Measurements from ENCODE around the gene SHC2. TPM values are rescaled to one million over a fixed set of nuclear protein-coding genes. Genes with fewer than 3 reads are reported as not detected.

The SHC2 gene
- total and polyA plus RNA-seq, 2 of the 13 experiments (the other 11 are each of a cell fraction or from before 2014, with no cell fraction given) = 9.0 to 18.3 TPM

DNA sequence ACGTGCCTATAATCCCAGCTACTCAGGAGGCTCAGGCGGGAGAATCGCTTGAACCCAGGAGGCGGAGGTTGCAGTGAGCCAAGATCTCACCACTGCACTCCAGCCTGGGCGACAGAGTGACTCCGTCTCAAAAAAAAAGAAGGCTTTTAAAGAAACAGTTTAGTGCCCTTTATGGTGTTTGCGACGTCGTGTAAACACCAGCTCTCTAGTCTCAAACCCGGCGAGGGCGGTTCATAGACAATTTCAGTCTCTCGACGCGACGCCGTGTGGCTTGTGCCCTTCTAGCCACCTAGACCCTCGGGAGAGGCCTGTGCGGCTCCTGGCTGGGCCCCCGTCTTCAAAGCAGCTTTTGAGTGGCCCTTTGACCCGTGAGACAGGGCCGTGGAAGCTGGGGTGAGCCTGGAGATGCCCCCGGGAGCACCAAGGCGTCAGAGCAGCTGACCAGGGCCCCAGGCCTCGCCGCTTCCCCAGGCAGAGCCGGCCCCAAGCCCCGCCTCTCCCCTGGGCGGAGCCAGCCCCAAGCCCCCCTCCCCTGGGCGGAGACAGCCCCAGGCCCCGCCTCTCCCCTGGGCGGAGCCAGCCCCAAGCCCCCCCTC is 30.4 kb upstream of the SHC2 start (continued):
- TF ChIP-seq REXO4 (CRISPR knock-in tag; IDR thresholded peaks at IDR 0.05; ENCODE audit: borderline replicate concordance) (no peak), CEBPG (CRISPR knock-in tag; IDR thresholded peaks at IDR 0.05) (no peak), GFI1 (CRISPR knock-in tag; IDR thresholded peaks at IDR 0.05; ENCODE audit: borderline replicate concordance) (0 out of 2 replicates have a peak, but pooled peaks have one; percentile 22), HIVEP1 (CRISPR knock-in tag; IDR thresholded peaks at IDR 0.05) (no peak), LCORL (IDR thresholded peaks at IDR 0.05) (no peak), LCORL (CRISPR knock-in tag; IDR thresholded peaks at IDR 0.05) (no peak), KAT2B (IDR thresholded peaks at IDR 0.05; ENCODE audit: borderline replicate concordance, low read depth, low read length) (no peak), ERF (CRISPR knock-in tag; IDR thresholded peaks at IDR 0.05) (peak; percentile 57; the same call in 1 of the 2 replicates), SIX4 (CRISPR knock-in tag; IDR thresholded peaks at IDR 0.05) (no peak), ZFP36L2 (CRISPR knock-in tag; IDR thresholded peaks at IDR 0.05) (no peak), XRCC5 (optimal IDR thresholded peaks at IDR 0.05; ENCODE audit: low read length) (no peak), ZNF761 (CRISPR knock-in tag; conservative IDR thresholded peaks at IDR 0.05) (no peak), ZNF768 (CRISPR knock-in tag; IDR thresholded peaks at IDR 0.05) (0 out of 2 replicates have a peak, but pooled peaks have one; percentile 26), SATB2 (CRISPR knock-in tag; IDR thresholded peaks at IDR 0.05) (no peak), ZMYM2 (CRISPR knock-in tag; IDR thresholded peaks at IDR 0.05) (no peak), PHF8 (CRISPR knock-in tag; IDR thresholded peaks at IDR 0.05) (peak; percentile 64), CTCF (CRISPR knock-in tag; IDR thresholded peaks at IDR 0.05) (no peak)
- TF ChIP-seq, protein P1, sequence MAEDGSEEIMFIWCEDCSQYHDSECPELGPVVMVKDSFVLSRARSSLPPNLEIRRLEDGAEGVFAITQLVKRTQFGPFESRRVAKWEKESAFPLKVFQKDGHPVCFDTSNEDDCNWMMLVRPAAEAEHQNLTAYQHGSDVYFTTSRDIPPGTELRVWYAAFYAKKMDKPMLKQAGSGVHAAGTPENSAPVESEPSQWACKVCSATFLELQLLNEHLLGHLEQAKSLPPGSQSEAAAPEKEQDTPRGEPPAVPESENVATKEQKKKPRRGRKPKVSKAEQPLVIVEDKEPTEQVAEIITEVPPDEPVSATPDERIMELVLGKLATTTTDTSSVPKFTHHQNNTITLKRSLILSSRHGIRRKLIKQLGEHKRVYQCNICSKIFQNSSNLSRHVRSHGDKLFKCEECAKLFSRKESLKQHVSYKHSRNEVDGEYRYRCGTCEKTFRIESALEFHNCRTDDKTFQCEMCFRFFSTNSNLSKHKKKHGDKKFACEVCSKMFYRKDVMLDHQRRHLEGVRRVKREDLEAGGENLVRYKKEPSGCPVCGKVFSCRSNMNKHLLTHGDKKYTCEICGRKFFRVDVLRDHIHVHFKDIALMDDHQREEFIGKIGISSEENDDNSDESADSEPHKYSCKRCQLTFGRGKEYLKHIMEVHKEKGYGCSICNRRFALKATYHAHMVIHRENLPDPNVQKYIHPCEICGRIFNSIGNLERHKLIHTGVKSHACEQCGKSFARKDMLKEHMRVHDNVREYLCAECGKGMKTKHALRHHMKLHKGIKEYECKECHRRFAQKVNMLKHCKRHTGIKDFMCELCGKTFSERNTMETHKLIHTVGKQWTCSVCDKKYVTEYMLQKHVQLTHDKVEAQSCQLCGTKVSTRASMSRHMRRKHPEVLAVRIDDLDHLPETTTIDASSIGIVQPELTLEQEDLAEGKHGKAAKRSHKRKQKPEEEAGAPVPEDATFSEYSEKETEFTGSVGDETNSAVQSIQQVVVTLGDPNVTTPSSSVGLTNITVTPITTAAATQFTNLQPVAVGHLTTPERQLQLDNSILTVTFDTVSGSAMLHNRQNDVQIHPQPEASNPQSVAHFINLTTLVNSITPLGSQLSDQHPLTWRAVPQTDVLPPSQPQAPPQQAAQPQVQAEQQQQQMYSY (CRISPR knock-in tag; IDR thresholded peaks at IDR 0.05) = no peak
- TF ChIP-seq, protein P2, sequence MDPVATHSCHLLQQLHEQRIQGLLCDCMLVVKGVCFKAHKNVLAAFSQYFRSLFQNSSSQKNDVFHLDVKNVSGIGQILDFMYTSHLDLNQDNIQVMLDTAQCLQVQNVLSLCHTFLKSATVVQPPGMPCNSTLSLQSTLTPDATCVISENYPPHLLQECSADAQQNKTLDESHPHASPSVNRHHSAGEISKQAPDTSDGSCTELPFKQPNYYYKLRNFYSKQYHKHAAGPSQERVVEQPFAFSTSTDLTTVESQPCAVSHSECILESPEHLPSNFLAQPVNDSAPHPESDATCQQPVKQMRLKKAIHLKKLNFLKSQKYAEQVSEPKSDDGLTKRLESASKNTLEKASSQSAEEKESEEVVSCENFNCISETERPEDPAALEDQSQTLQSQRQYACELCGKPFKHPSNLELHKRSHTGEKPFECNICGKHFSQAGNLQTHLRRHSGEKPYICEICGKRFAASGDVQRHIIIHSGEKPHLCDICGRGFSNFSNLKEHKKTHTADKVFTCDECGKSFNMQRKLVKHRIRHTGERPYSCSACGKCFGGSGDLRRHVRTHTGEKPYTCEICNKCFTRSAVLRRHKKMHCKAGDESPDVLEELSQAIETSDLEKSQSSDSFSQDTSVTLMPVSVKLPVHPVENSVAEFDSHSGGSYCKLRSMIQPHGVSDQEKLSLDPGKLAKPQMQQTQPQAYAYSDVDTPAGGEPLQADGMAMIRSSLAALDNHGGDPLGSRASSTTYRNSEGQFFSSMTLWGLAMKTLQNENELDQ (CRISPR knock-in tag; IDR thresholded peaks at IDR 0.05; ENCODE audit: borderline replicate concordance) = no peak
- TF ChIP-seq, protein P3, sequence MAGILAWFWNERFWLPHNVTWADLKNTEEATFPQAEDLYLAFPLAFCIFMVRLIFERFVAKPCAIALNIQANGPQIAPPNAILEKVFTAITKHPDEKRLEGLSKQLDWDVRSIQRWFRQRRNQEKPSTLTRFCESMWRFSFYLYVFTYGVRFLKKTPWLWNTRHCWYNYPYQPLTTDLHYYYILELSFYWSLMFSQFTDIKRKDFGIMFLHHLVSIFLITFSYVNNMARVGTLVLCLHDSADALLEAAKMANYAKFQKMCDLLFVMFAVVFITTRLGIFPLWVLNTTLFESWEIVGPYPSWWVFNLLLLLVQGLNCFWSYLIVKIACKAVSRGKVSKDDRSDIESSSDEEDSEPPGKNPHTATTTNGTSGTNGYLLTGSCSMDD (CRISPR knock-in tag; IDR thresholded peaks at IDR 0.05) = no peak
- TF ChIP-seq, protein P4, sequence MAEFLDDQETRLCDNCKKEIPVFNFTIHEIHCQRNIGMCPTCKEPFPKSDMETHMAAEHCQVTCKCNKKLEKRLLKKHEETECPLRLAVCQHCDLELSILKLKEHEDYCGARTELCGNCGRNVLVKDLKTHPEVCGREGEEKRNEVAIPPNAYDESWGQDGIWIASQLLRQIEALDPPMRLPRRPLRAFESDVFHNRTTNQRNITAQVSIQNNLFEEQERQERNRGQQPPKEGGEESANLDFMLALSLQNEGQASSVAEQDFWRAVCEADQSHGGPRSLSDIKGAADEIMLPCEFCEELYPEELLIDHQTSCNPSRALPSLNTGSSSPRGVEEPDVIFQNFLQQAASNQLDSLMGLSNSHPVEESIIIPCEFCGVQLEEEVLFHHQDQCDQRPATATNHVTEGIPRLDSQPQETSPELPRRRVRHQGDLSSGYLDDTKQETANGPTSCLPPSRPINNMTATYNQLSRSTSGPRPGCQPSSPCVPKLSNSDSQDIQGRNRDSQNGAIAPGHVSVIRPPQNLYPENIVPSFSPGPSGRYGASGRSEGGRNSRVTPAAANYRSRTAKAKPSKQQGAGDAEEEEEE (CRISPR knock-in tag; IDR thresholded peaks at IDR 0.05; ENCODE audit: borderline replicate concordance) = no peak
